Testis (tissue), 3 donors: Measurements from ENCODE around the gene SRD5A1. TPM values are rescaled to one million over a fixed set of nuclear protein-coding genes. Genes with fewer than 3 reads are reported as not detected.

ENCODE experiments used
- DNase-seq: peaks from one replicate; pipeline ENCODE4 v3.0.0-alpha.2; 2019
- H3K27ac ChIP-seq, 2 donors: fragments of 200-600 bp; sonication (generic); one replicate each; pipeline ENCODE4 v1.5.1; 2019
- H3K27me3 ChIP-seq: fragments of 200-600 bp; sonication (generic); one replicate; pipeline ENCODE4 v1.5.1; 2019
- H3K36me3 ChIP-seq: fragments of 200-600 bp; sonication (generic); one replicate; pipeline ENCODE4 v1.5.1; 2017; ENCODE audit warnings: low read depth; ENCODE audit errors: missing control alignments
- H3K4me1 ChIP-seq: fragments of 200-600 bp; sonication (generic); one replicate; pipeline ENCODE4 v1.5.1; 2019
- H3K4me3 ChIP-seq, 2 donors: fragments of 200-600 bp; sonication (generic); one replicate each; pipeline ENCODE4 v1.5.1; 2017 to 2019
- H3K9me3 ChIP-seq: fragments of 200-600 bp; sonication (generic); one replicate; pipeline ENCODE4 v1.5.1; 2017
- CTCF ChIP-seq, 3 experiments: fragments of 450-650 bp in 2 of 3; fragments of 200-600 bp in 1 of 3; sonication (generic) in 1 of 3; IDR thresholded peaks; one replicate each; pipeline ENCODE4 v1.5.1; 2016 to 2019; ENCODE audit warnings: antibody characterized with exemption in 3 of 3, mild to moderate bottlenecking in 2 of 3, moderate library complexity in 1 of 3
- POLR2A ChIP-seq: fragments of 450-650 bp; IDR thresholded peaks from one replicate; pipeline ENCODE4 v1.6.1; 2017; ENCODE audit warnings: antibody characterized with exemption, mild to moderate bottlenecking, moderate library complexity
- WGBS, 2 donors: methylation state at CpG; one replicate each; pipeline ENCODE4 v1.1.5; 2018; 5-methylcytosine and 5-hydroxymethylcytosine counted together
- intact Hi-C: fragments of 100-400 bp; cut with DNase I; formaldehyde crosslinking; loops from one replicate; pipeline ENCODE4 v1.15.1; 2023; ENCODE audit warnings: low total_unique reads
- polyA plus RNA-seq: library from polyadenylated mRNA; stranded (reverse); fragments of 350-450 nt; fragmentation: Illumina TruSeq; extraction: RNeasy Lipid Tissue Mini Kit (QIAGEN cat#74804); gene quantifications from one replicate; pipeline ENCODE4 v1.2.3, GENCODE V29; 2014; ENCODE audit warnings: low read depth, low replicate concordance; ENCODE audit not compliant: insufficient read depth
- total RNA-seq, 2 donors: library from RNA; depleted of rRNA; stranded (reverse); fragments of >200 nt; gene quantifications; one replicate each; pipeline ENCODE4 v1.2.3, GENCODE V29; 2016

SRD5A1 gene
- total and polyA plus RNA-seq, 3 donors from 2014 or later: 3.8 to 13.9 (median 7.9) TPM

- 1 to 4% methylated on average over 22 of the region's 22 CpGs for WGBS, 2 donors
- no peaks in the 10 kb centered on the region for H3K9me3 ChIP-seq
- H3K4me3 ChIP-seq: no peak overlapping the region
- no peaks in the 10 kb centered on the region for H3K27me3 ChIP-seq
- H3K27ac ChIP-seq: no peak overlapping the region
- TF ChIP-seq CTCF (IDR thresholded peaks at IDR 0.05): no peak
- no peak for TF ChIP-seq POLR2A
- intact Hi-C loops: no loop called here
- H3K4me1 ChIP-seq: no peaks in the 10 kb centered on the region
- peak; percentile 46 for DNase-seq
- H3K36me3 ChIP-seq: no peaks in the 10 kb centered on the region
These were observed 53.7 kb downstream of the SRD5A1 start for GRCh38 chr5:6686915-6687409.

- Histone ChIP-seq H3K4me1 (no peaks in the 10 kb centered on the region), H3K36me3 (no peaks in the 10 kb centered on the region), H3K4me3 (no peak overlapping the region), H3K9me3 (no peaks in the 10 kb centered on the region), H3K27me3 (no peaks in the 10 kb centered on the region), H3K27ac (no peak overlapping the region)
- intact Hi-C loops: no loop called here
- 72 to 73% methylated on average over 9 of the region's 9 CpGs for WGBS, 2 donors
- TF ChIP-seq POLR2A (no peak), CTCF (IDR thresholded peaks at IDR 0.05) (no peak)
- DNase-seq: no peak
These were observed 54.3 kb downstream of the SRD5A1 start for GRCh38 chr5:6687505-6687904.

GRCh38 chr5:6692906-6693305 is 59.7 kb downstream of the SRD5A1 start:
- H3K9me3 ChIP-seq: no peaks in the 10 kb centered on the region
- no peaks in the 10 kb centered on the region for H3K27me3 ChIP-seq
- H3K27ac ChIP-seq: no peak overlapping the region
- no peak for DNase-seq
- no peaks in the 10 kb centered on the region for H3K36me3 ChIP-seq
- no peaks in the 10 kb centered on the region for H3K4me1 ChIP-seq
- no peak overlapping the region for H3K4me3 ChIP-seq
- intact Hi-C loops: no loop called here
- TF ChIP-seq CTCF (IDR thresholded peaks at IDR 0.05): no peak
- no peak for TF ChIP-seq POLR2A
- 46 to 74% methylated on average over 1 of the region's 1 CpG for WGBS, 2 donors

GRCh38 chr5:6698696-6699095 is 65.5 kb downstream of the SRD5A1 start:
- no peaks in the 10 kb centered on the region for H3K36me3 ChIP-seq
- WGBS, 2 donors: 85 to 89% methylated on average over 1 of the region's 1 CpG
- TF ChIP-seq POLR2A (no peak), CTCF (IDR thresholded peaks at IDR 0.05) (no peak)
- no peaks in the 10 kb centered on the region for H3K4me1 ChIP-seq
- no peaks in the 10 kb centered on the region for H3K27me3 ChIP-seq
- no peak overlapping the region for H3K4me3 ChIP-seq
- DNase-seq: no peak
- no peak overlapping the region for H3K27ac ChIP-seq
- intact Hi-C loops: no loop called here
- no peaks in the 10 kb centered on the region for H3K9me3 ChIP-seq

GRCh38 chr5:6699357-6699756 is 66.1 kb downstream of the SRD5A1 start:
- Histone ChIP-seq H3K36me3 (no peaks in the 10 kb centered on the region), H3K9me3 (no peaks in the 10 kb centered on the region), H3K4me3 (no peak overlapping the region), H3K27me3 (no peaks in the 10 kb centered on the region), H3K4me1 (no peaks in the 10 kb centered on the region), H3K27ac (no peak overlapping the region)
- intact Hi-C loops: no loop called here
- DNase-seq: no peak
- 80 to 89% methylated on average over 1 of the region's 1 CpG for WGBS, 2 donors
- TF ChIP-seq CTCF (IDR thresholded peaks at IDR 0.05): no peak
- no peak for TF ChIP-seq POLR2A
